Mesendoderm (in vitro differentiated cells): Measurements from ENCODE around the gene SIX3.

Experiments used
- DNase-seq: peaks from one replicate; pipeline ENCODE4 v3.0.0; 2013
- H2AK5ac ChIP-seq: 2 replicates; pipeline ENCODE4 v1.6.1; 2013; ENCODE audit warnings: low read length, inconsistent platforms
- H2BK120ac ChIP-seq: 2 replicates; pipeline ENCODE4 v1.6.1; 2013; ENCODE audit warnings: low read depth, mild to moderate bottlenecking, low read length, moderate library complexity, mixed read lengths
- H2BK15ac ChIP-seq: replicated peaks from 2 replicates; pipeline ENCODE4 v1.6.1; 2013; ENCODE audit warnings: low read depth, mild to moderate bottlenecking, moderate library complexity
- H2BK5ac ChIP-seq: 2 replicates; pipeline ENCODE4 v1.6.1; 2013; ENCODE audit warnings: low read length, inconsistent platforms
- H3K18ac ChIP-seq: 2 replicates; pipeline ENCODE4 v1.6.1; 2013; ENCODE audit warnings: mild to moderate bottlenecking, low read length, mixed read lengths
- H3K23ac ChIP-seq: one replicate; pipeline ENCODE4 v1.6.1; 2013; ENCODE audit warnings: low read length
- H3K27ac ChIP-seq: 2 replicates; pipeline ENCODE4 v1.5.1; 2013; ENCODE audit warnings: low read depth, mild to moderate bottlenecking, inconsistent platforms, low read length, moderate library complexity
- H3K27me3 ChIP-seq: 2 replicates; pipeline ENCODE4 v1.6.1; 2013; ENCODE audit warnings: low read length, control low read depth, mild to moderate bottlenecking, inconsistent platforms; ENCODE audit not compliant: insufficient read depth, poor library complexity
- H3K36me3 ChIP-seq: 2 replicates; pipeline ENCODE4 v1.6.1; 2013; ENCODE audit warnings: low read length, inconsistent platforms; ENCODE audit not compliant: control insufficient read depth, insufficient read depth
- H3K4ac ChIP-seq: one replicate; pipeline ENCODE4 v1.6.1; 2013; ENCODE audit warnings: low read depth, mild to moderate bottlenecking, low read length, moderate library complexity
- H3K4me1 ChIP-seq: 2 replicates; pipeline ENCODE4 v1.6.1; 2013; ENCODE audit warnings: low read depth, low read length, inconsistent platforms; ENCODE audit not compliant: control insufficient read depth
- H3K4me2 ChIP-seq: 2 replicates; pipeline ENCODE4 v1.6.1; 2013; ENCODE audit warnings: low read length
- H3K4me3 ChIP-seq: 2 replicates; pipeline ENCODE4 v1.5.1; 2013; ENCODE audit warnings: mild to moderate bottlenecking, low read length
- H3K56ac ChIP-seq: one replicate; pipeline ENCODE4 v1.6.1; 2013; ENCODE audit warnings: low read length
- H3K79me1 ChIP-seq: 2 replicates; pipeline ENCODE4 v1.6.1; 2013; ENCODE audit warnings: low read length, inconsistent platforms
- H3K79me2 ChIP-seq: 2 replicates; pipeline ENCODE4 v1.6.1; 2013; ENCODE audit warnings: mild to moderate bottlenecking, low read length; ENCODE audit not compliant: control insufficient read depth, insufficient read depth
- H3K9ac ChIP-seq: 2 replicates; pipeline ENCODE4 v1.6.1; 2013; ENCODE audit warnings: low read length, inconsistent platforms
- H4K5ac ChIP-seq: one replicate; pipeline ENCODE4 v1.6.1; 2013; ENCODE audit warnings: low read length
- H4K8ac ChIP-seq: one replicate; pipeline ENCODE4 v1.6.1; 2013; ENCODE audit warnings: low read depth, mild to moderate bottlenecking, control low read depth, low read length, moderate library complexity
- WGBS: extraction: QIAGEN DNeasy Blood & Tissue Kit; methylation state at CpG from one replicate; pipeline ENCODE4 v1.1.7; 2013; ENCODE audit warnings: low lambda C conversion rate, missing lambda C conversion rate; ENCODE audit not compliant: insufficient coverage; ENCODE audit errors: extremely low coverage; 5-methylcytosine and 5-hydroxymethylcytosine counted together

Gene SIX3

DNA sequence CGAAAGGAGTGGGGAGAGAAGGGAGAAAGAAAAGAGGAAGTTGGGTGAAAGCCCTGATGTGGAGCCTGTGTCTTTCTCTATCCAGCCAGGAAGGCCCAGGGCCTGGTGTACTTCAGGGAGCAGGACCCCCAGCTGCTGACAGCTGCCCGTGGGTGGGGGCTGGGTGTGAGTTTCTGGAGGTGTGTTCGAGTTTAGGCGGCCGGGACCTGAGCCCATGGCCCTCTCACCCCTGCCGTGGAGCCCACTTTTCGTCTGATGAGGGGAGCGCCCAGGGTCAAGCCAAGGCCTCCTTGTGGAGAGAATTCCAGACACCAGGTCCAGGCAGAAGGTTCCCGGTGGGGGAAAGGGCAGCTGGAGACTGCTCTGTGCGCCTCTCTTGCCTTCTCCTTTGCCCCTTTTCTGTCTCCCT lies 2.2 kb downstream of the SIX3 start:
- no peak overlapping the region for H2AK5ac ChIP-seq
- peak; percentile 71 for DNase-seq
- H3K4ac ChIP-seq = no peak overlapping the region
- no peaks in the 10 kb centered on the region for H3K36me3 ChIP-seq
- H2BK15ac ChIP-seq = no peak overlapping the region
- H2BK120ac ChIP-seq = no peak overlapping the region
- H3K27ac ChIP-seq = no peak overlapping the region
- peaks cover 13% of the 10 kb centered on the region for H3K4me1 ChIP-seq
- peak overlapping the region; percentile 30 for H3K4me2 ChIP-seq
- H3K79me2 ChIP-seq = no peaks in the 10 kb centered on the region
- no CpG with 5 or more reads among the region's 10 CpGs for WGBS
- peak overlapping the region; percentile 45 for H3K56ac ChIP-seq
- H3K23ac ChIP-seq = no peak overlapping the region
- no peak overlapping the region for H4K5ac ChIP-seq
- H3K79me1 ChIP-seq = no peaks in the 10 kb centered on the region
- H3K4me3 ChIP-seq = no peak overlapping the region
- peak overlapping the region; percentile 20 for H3K9ac ChIP-seq
- H4K8ac ChIP-seq = no peak overlapping the region
- H3K18ac ChIP-seq = peak overlapping the region; percentile 46
- no peak overlapping the region for H2BK5ac ChIP-seq
- peaks cover 52% of the 10 kb centered on the region for H3K27me3 ChIP-seq

DNA sequence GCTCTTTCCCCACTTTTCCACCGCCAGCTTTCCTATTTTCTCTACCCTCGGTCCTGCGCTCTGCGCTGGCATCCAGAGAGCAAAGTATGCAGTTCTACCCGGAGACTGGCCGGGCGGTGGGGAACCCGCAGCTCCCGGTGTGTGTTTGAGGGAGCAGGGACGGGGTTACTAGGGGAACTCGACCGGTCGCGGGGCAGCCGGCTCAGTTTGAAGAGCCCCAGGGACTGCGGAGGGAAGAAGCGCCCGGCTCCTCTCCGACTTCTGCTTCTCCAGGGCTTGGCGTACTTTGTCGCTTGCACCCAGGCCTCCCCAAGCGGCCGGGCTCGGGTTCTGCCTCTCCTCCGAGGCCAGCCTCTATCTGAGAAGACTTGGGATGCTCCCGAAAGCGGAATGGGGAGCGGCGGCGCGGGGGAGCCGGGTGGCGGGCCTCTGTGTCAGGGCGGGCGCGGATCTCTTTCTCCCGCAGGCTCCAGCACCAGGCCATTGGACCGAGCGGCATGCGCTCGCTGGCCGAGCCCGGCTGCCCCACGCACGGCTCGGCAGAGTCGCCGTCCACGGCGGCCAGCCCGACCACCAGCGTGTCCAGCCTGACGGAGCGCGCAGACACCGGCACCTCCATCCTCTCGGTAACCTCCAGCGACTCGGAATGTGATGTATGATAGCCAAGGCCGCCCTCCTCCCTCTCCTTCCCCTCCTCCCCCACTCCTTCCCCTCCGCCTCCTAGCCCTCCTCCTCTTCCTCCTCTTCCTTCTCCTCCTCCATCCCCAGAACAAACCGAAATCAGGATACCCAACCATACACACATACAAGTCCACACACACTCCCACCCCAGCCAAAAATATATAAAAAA lies 2.8 kb downstream of the SIX3 start:
- Histone ChIP-seq H3K56ac (peak overlapping the region; percentile 63), H3K23ac (no peak overlapping the region), H3K18ac (peak overlapping the region; percentile 46), H2BK15ac (no peak overlapping the region), H4K5ac (no peak overlapping the region), H3K4ac (no peak overlapping the region), H2BK120ac (no peak overlapping the region), H2BK5ac (no peak overlapping the region), H3K27me3 (peaks cover 58% of the 10 kb centered on the region), H2AK5ac (no peak overlapping the region), H3K4me1 (peaks cover 14% of the 10 kb centered on the region), H3K36me3 (no peaks in the 10 kb centered on the region), H3K79me2 (no peaks in the 10 kb centered on the region), H3K4me3 (no peak overlapping the region), H3K27ac (no peak overlapping the region), H3K79me1 (no peaks in the 10 kb centered on the region), H3K9ac (peak overlapping the region; percentile 20), H3K4me2 (peak overlapping the region; percentile 30), H4K8ac (no peak overlapping the region)
- peak; percentile 72 for DNase-seq
- no CpG with 5 or more reads among the region's 62 CpGs for whole genome bisulfite sequencing

DNA sequence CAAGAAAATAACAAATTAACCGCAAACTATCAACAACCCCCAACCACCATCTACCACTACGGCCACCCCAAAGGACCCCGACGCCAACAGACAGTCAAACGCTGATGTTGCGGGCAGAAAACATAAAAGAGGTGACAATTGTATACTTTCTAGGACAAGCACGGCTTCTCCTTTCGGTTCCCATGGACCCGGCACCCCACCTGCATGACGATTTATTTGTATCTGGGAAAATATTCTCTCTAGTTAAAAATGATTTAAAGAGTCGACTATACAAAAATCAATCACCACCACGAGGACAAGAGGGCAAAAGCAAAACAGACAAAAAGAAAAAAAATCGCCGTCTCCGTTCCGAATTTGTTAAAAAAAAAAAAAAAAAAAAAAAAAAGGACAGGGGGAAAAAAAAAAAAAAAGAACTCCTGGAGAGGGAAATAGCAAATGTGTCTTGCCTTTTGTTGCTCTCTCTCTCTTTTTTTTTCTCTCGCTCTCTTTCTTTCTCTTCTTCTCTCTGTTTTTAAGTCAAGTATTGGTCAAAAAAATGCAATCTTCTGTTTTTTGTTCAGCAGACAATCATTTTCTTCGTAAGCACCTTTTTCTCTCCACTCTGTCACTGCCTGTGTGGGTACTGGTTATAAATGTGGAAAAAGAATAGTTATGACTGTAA lies 3.6 kb downstream of the SIX3 start:
- no peak overlapping the region for H3K4ac ChIP-seq
- no peak overlapping the region for H3K27ac ChIP-seq
- DNase-seq = no peak
- H3K36me3 ChIP-seq = no peaks in the 10 kb centered on the region
- no peak overlapping the region for H4K8ac ChIP-seq
- no peak overlapping the region for H2AK5ac ChIP-seq
- WGBS = no CpG with 5 or more reads among the region's 18 CpGs
- H3K23ac ChIP-seq = no peak overlapping the region
- no peaks in the 10 kb centered on the region for H3K79me2 ChIP-seq
- H3K79me1 ChIP-seq = no peaks in the 10 kb centered on the region
- H3K27me3 ChIP-seq = peaks cover 53% of the 10 kb centered on the region
- no peak overlapping the region for H4K5ac ChIP-seq
- H3K4me2 ChIP-seq = peak overlapping the region; percentile 30
- no peak overlapping the region for H2BK120ac ChIP-seq
- peaks cover 14% of the 10 kb centered on the region for H3K4me1 ChIP-seq
- H3K9ac ChIP-seq = no peak overlapping the region
- no peak overlapping the region for H2BK5ac ChIP-seq
- H3K4me3 ChIP-seq = no peak overlapping the region
- no peak overlapping the region for H3K18ac ChIP-seq
- no peak overlapping the region for H2BK15ac ChIP-seq
- H3K56ac ChIP-seq = peak overlapping the region; percentile 63

DNA sequence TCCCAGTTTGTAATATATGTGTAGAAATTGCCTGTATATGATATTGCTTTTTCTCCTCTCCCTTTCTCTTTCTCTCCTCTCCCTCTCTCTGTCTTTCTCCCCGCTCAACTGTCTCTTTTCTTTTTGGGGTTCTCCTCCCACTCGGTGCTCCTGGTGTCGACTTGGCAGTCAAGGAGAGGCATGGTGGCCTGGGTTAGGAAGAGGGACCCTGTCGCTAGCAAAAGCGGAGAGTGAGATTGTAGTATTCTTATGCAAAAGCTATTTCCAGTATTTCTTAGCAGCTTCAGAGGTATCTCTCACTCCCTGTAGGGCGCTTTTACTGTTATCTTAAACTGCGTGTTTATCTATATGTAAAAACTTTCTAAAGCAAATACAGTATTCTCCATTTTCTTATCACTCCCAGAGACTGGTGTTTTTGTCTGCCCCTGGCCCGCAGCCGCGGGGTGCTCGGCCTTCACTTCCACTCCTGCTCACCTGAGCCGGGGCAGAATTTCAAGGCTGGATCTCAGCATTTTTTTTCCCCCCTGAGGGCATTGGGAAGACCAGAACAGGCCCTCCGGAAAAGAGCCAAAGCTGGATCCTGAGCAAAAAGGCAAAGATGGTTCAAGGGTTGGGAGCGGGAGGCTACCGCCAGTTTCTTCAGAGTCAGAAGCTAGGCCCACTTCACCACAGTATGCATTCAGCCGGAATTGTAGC lies 4.3 kb downstream of the SIX3 start:
- H3K4me3 ChIP-seq = no peak overlapping the region
- H3K56ac ChIP-seq = no peak overlapping the region
- no peak overlapping the region for H2AK5ac ChIP-seq
- H3K4me1 ChIP-seq = peaks cover 14% of the 10 kb centered on the region
- H3K27ac ChIP-seq = no peak overlapping the region
- peak; percentile 89 for DNase-seq
- H3K36me3 ChIP-seq = no peaks in the 10 kb centered on the region
- H3K79me2 ChIP-seq = no peaks in the 10 kb centered on the region
- no peak overlapping the region for H3K9ac ChIP-seq
- no peak overlapping the region for H3K4ac ChIP-seq
- no peak overlapping the region for H4K5ac ChIP-seq
- no peak overlapping the region for H2BK15ac ChIP-seq
- H3K79me1 ChIP-seq = no peaks in the 10 kb centered on the region
- no CpG with 5 or more reads among the region's 16 CpGs for WGBS
- H2BK120ac ChIP-seq = no peak overlapping the region
- H3K23ac ChIP-seq = no peak overlapping the region
- H3K18ac ChIP-seq = no peak overlapping the region
- H3K4me2 ChIP-seq = no peak overlapping the region
- H4K8ac ChIP-seq = no peak overlapping the region
- no peak overlapping the region for H2BK5ac ChIP-seq
- H3K27me3 ChIP-seq = peaks cover 50% of the 10 kb centered on the region

DNA sequence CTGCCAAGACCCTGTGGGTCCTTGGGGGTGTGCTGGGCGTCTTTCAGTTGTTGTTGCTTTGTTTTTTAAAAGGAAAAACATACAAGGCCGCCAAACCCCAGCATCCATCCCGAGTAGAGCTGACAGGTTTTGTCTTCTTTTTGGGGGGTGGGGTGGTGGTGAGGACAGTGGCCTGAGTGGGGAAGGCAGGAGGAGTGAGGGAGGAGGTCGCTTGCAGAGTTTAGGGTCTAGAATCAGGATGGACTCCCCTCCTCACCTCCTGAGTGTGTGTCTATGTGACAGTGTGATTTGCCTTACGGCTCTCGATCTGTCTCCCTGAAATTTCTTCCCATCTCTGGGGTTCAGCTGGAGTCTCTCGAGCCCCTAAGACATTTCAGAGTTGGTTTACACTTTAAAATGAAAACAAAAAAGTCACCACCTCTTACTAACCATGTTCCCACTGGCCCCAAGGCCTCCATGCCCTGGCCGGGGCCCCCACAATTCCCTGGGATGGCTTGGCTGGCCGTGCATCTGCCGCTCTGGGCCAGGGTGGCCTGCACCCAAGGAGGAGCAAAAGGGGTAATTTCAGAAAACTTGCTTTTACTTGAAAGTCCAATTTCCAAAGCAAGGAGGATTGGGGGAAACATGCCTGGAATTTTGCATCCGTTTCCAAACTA lies 5.0 kb downstream of the SIX3 start:
- H3K27me3 ChIP-seq = peaks cover 52% of the 10 kb centered on the region
- H3K27ac ChIP-seq = no peak overlapping the region
- H2BK15ac ChIP-seq = no peak overlapping the region
- peak overlapping the region; percentile 76 for H2AK5ac ChIP-seq
- H3K18ac ChIP-seq = no peak overlapping the region
- H4K8ac ChIP-seq = no peak overlapping the region
- DNase-seq = no peak
- no CpG with 5 or more reads among the region's 11 CpGs for WGBS
- no peaks in the 10 kb centered on the region for H3K79me2 ChIP-seq
- no peak overlapping the region for H3K4me2 ChIP-seq
- H3K36me3 ChIP-seq = no peaks in the 10 kb centered on the region
- H3K56ac ChIP-seq = peak overlapping the region; percentile 10
- no peaks in the 10 kb centered on the region for H3K79me1 ChIP-seq
- no peak overlapping the region for H3K4me3 ChIP-seq
- H4K5ac ChIP-seq = no peak overlapping the region
- H2BK5ac ChIP-seq = no peak overlapping the region
- H3K4me1 ChIP-seq = peaks cover 11% of the 10 kb centered on the region
- no peak overlapping the region for H2BK120ac ChIP-seq
- no peak overlapping the region for H3K23ac ChIP-seq
- no peak overlapping the region for H3K9ac ChIP-seq
- H3K4ac ChIP-seq = no peak overlapping the region
